ENCODE data around the gene LPP.
A peak's percentile ranks its signal among the peaks of the same experiment; 100 is the strongest.

The LPP gene

DNA sequence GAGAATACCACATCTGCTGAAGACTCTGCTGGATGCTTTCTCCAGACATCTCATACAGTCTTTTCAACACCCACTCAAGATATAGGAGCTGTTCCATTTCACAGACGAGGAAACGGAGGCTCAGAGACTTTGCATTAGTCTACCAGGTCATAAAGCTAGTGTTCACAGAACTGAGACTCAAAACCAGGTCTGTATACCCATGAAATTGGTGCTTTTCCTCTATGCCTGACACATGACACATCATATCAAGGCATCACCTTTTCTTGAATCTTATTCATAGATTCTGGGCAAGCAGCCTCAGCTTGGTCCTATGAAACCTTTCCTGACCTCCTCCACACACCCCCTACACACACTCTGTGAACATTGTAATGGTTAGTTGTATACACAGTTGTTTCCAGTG lies 101.2 kb downstream of the LPP start:
- DNase-seq: no peak

- DNase-seq: no peak
Measured at GRCh38 chr3:188256758-188257157, 102.8 kb downstream of the LPP start.

GRCh38 chr3:188257384-188258026 lies 103.5 kb downstream of the LPP start:
- DNase-seq: no peak

GRCh38 chr3:188259191-188259590 lies 105.2 kb downstream of the LPP start:
- DNase-seq: no peak

GRCh38 chr3:188259596-188259995 lies 105.6 kb downstream of the LPP start:
- no peak for DNase-seq

- no peak for DNase-seq
Measured at GRCh38 chr3:188261011-188261410, 107.1 kb downstream of the LPP start.

DNA sequence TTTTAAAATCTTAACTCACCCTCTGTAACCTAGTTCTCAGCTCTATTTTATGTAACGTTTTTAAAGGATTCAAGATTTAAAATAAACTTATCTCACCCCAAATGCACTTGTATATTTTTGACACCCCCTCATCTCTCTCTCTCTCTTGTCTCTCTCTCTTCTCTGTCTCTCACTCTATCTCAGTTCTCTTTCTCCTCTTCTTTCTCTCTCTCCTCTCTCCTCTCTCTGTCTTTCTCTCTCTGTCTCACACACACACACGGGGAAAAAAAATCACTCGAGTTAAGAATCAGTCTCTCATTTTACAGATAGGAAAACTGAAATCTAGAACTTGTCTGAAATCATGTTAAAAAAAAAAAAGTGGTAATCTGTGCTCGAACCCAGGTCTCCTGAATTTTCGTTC lies 108.5 kb downstream of the LPP start:
- DNase-seq: no peak

DNA sequence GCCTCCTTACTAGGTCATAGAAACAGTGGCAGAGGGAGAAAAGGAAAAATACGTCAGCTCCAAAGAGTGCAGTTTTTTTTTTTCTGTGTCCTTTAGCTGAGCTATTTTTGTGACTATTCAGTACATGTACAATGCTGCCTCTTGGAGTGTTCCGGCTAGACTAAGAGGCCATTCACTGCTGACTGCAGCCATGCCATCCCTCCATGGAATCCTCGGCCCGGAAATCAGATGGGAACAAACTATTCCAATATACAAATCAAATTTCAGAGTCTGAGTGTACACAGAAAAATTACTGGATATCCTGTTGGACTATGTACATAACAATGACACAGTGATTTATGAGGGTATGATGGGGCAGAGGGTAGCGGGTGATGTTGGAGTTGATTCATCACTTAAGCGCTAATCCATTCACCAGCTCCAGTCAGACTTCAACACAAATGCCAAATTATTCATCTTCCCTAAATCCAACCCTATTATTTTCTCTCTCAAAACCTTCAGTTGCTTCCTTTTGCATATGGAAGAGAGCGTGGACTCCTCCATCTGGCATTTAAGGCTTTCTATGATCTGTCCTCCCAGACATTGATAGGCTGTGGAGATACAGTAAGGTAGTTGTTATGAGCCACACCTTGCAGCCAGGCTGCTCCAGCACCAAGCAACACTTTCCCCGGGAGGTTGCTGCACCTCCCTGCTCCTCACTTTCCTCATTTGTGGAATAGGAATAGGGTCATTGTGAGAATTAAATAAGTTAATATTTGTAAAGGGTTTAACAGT lies 109.1 kb downstream of the LPP start:
- peak; percentile 90 for DNase-seq

DNA sequence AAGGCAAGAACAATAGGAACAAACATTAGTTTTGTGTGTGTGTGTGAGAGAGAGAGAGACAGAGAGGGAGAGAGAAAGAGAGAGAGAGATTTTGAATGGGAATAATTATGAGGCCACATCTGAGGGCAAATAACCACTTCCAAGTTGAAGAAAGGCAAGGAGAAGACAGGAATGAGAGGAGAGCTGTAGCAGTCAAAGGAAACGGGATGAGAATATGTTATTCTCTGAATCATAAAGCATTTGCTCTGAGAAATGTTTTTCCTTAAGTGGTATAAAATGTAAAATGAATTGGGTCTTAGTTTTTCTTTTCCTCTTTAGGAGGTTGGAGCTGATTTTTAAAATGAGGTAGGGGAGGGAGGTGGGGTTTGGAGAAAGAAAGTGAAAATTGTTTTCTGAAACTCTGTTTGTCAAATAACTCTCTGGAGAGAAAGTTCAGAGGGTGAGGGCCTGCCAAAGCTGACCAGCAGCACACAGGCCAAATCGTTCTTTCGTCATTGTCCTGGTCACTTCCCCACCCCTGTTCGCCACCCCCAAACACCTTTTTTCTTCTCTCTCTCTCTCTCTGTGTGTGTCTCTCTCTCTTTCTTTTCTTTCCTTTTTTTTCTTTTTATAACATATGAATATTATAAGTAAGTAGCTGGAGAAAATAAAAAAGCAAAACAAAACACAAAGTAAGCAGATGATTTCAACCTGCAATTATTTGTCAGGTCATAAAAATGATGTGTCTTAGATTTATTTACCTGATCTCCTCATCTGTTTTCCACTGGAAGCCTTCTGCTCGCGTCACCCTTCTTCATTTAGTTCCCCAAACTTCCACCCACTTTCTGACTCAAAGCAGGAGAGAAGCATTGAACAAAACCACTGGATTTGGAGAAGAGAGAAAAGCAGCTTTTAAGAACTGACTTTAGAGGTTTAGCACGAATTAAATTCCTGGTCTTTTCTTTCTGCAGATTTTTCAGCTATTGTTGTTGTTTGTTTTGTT lies 110.6 kb downstream of the LPP start:
- peak; percentile 57 for DNase-seq

- DNase-seq: peak; percentile 88
Measured at GRCh38 chr3:188266562-188267274, 112.8 kb downstream of the LPP start.

- no peak for DNase-seq
Measured at GRCh38 chr3:188267790-188268335, 113.9 kb downstream of the LPP start.

GRCh38 chr3:188268336-188268735 lies 114.4 kb downstream of the LPP start:
- no peak for DNase-seq

- DNase-seq: no peak
Measured at GRCh38 chr3:188269040-188269439, 115.1 kb downstream of the LPP start.

- peak; percentile 99 for DNase-seq
Measured at GRCh38 chr3:188270423-188270972, 116.5 kb downstream of the LPP start.

- peak; percentile 45 for DNase-seq
Measured at GRCh38 chr3:188271226-188271914, 117.4 kb downstream of the LPP start.

DNA sequence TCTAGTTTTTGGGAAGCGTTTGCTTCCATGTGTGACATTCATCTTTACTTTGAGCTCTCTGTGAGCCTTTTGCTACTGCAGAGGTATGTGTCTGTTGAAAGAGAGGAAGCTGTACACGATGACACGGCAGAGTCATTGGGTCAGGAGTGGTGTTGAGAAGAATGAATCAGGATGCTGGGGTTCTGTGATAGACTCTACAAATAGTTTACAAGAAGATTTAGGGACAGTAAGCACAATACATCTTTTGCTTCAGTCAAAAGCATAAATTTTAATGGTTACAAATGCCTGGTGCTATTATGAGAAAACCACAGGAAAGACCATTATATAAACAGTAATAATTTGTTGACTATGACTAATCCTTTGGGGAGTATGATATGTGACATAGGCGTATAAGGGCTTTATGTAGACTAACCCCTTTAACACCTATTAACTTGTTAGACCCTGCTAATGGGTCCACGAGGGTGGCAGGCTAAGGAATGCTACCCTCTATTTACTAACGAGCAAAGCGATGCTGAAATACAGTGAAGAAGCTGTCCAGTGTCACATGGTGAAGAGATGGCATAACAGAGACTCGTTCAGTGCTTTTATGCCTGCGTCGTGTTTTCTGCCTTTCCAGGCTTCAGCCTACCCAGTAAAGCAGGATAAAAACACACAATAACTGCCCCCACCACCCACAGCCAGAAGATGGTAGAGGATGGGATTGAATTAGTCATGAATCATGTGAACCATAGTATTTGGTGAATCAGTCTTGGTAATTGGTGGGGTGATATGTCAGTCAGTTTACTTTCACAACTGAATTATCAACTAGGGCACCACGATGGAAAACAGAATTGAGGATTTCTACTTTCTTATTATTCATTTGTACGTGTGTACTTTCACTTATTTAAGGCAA lies 118.8 kb downstream of the LPP start:
- peak; percentile 92 for DNase-seq

DNA sequence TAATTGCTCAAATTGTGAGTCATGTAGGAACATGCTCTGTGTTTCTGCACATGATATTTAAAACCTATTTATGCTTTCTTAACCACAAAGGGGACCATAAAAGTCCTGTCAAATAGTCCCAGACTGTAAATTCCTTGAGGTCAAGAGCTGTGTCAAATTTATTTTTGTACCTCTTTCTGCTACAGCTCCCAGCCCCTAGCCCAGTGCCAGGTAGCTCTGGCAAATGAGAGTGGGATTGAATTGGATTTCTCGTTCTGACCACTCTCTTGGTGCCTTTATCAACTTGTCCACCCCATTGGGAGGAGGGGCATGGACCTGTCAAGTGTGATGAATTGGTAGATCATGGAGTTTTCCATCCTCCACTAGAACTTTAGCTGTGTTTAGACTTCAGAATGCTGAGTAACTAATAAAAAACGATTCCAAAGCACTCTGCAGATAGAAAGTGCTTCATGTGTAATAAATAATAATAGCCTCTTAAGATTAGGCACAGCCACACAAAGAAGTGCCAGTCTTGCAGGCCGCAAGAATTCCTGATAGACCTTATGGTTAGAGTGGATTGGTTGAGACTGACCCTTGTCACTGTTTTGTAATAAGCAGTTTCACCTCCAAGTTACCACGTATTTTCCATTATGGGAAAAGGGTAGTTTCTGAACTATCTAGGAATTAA lies 120.4 kb downstream of the LPP start:
- peak; percentile 52 for DNase-seq

DNA sequence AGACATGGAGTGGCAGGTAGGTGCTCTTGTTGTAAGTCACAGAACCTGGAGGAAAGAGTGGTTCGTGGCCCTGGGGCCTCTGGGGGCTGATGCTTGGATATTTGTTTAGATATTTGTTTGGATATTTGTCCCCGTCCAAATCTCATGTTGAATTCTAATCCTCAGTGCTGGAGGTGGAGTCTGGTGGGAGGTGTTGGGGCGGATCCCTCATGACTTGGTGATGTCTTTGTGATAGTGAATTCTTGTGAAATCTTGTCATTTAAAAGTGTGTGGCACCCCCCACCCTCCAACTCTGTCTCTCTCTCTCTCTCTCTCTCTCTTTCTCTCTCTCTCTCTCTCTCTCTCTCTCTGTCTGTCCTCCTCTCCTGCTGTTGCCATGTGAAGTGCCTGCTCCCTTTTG lies 122.4 kb downstream of the LPP start:
- no peak for DNase-seq

DNA sequence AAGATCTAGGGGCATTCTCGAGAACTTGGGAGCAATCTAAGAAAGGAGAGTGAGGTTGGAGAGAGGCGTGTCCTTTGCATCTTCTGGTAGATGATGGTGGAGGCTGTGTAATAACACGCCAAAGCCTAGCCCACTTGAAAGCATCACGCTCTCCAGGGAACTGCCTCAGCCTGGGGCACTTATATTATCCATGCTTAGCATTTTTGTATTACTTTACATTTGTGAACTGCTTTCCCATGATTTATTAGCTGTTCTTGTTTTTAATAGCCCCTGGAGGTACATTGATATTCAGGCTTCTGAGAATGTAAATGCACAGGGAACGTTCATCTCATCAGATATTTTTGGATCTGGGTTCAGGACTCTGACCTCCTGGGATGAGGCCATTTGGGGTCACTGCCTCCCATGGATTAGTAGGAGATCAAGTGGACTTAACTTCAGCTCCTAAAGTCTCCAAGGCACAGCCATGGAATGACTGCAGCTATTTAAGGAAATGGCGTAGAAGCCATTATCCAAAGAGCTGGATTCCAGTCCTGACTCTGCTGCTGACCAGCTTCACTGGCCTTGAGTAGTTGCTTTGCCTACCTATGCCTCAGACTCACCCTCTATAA lies 124.9 kb downstream of the LPP start:
- peak; percentile 48 for DNase-seq

All from fibroblast of upper back skin (primary cell).